GM18909 (cell line): ENCODE data around the gene PSMD11.

Source experiments
- ATAC-seq: cut with Tn5 transposase; IDR thresholded peaks from one replicate; pipeline ENCODE4 v1.9.1; 2021; ENCODE audit warnings: mild to moderate bottlenecking; ENCODE audit not compliant: unreplicated experiment, poor library complexity

The PSMD11 gene

DNA sequence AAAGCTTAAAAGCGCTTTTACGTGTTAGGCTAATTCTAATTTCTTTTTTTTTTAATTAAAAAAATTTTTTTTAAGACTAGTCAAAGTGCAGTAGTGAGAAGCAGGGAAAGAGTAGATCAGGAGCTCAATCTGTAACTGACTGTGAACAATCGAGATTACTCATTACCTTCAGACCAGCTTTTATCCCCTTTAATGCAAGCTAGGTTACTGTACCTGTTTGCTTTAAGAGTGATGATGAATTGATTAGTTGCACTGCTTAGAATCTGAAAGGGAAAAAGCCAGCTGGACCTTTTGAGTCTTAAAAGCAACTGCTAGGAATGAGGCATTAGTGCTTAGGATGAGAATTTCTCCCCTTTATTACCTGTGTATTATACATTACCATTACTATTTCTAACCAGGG is 19.0 kb downstream of the PSMD11 start:
- no peak for ATAC-seq

- ATAC-seq: no peak
Measured at GRCh38 chr17:32464374-32464773, 20.1 kb downstream of the PSMD11 start.

GRCh38 chr17:32467949-32468348 is 23.6 kb downstream of the PSMD11 start:
- ATAC-seq: no peak

GRCh38 chr17:32470405-32471167 is 26.3 kb downstream of the PSMD11 start:
- ATAC-seq: no peak

DNA sequence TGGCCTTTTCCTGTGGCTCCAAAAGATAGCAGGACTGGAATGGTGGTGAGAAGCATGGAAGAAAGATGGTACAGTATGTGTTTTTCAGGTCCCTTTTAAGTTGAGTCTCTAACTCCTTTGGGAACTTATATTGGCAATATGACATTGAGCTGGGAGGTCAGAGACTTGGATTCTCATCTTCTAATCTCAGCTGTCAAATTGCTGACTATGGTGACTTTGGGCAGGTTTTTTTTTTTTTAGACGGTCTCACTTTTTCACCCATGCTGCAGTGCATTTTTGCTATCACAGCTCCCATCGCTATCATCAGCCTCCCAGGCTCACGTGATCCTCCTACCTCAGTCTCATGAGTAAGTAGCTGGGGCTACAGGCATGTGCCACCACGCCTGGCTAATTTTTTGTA is 27.3 kb downstream of the PSMD11 start:
- no peak for ATAC-seq

- ATAC-seq: no peak
Measured at GRCh38 chr17:32475258-32475657, 30.9 kb downstream of the PSMD11 start.

- ATAC-seq: no peak
Measured at GRCh38 chr17:32477220-32477619, 32.9 kb downstream of the PSMD11 start.

GRCh38 chr17:32479074-32479617 is 34.8 kb downstream of the PSMD11 start:
- ATAC-seq: no peak

- no peak for ATAC-seq
Measured at GRCh38 chr17:32481193-32481592, 36.9 kb downstream of the PSMD11 start.

GRCh38 chr17:32482568-32483320 is 38.4 kb downstream of the PSMD11 start:
- no peak for ATAC-seq

- ATAC-seq: no peak
Measured at GRCh38 chr17:32483451-32484019, 39.2 kb downstream of the PSMD11 start.

GRCh38 chr17:32484041-32484461 is 39.7 kb downstream of the PSMD11 start:
- no peak for ATAC-seq

DNA sequence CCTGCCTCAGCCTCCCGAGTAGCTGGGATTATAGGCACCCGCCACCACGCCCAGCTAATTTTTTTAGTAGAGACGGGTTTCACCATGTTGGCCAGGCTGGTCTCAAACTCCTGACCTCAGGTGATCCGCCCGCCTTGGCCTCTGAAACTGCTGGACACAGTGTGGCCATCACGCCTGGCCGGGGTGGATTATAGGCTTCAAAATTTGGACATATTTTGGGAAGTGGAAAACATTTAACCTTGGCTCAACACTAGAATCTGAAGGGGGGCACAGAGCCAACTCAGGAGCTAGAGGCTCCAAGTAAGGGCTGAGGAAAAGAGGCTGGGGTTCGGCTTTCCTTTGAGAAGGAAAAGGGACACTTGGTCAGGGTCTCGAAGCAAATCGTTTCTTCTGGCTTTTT is 40.3 kb downstream of the PSMD11 start:
- ATAC-seq: no peak

DNA sequence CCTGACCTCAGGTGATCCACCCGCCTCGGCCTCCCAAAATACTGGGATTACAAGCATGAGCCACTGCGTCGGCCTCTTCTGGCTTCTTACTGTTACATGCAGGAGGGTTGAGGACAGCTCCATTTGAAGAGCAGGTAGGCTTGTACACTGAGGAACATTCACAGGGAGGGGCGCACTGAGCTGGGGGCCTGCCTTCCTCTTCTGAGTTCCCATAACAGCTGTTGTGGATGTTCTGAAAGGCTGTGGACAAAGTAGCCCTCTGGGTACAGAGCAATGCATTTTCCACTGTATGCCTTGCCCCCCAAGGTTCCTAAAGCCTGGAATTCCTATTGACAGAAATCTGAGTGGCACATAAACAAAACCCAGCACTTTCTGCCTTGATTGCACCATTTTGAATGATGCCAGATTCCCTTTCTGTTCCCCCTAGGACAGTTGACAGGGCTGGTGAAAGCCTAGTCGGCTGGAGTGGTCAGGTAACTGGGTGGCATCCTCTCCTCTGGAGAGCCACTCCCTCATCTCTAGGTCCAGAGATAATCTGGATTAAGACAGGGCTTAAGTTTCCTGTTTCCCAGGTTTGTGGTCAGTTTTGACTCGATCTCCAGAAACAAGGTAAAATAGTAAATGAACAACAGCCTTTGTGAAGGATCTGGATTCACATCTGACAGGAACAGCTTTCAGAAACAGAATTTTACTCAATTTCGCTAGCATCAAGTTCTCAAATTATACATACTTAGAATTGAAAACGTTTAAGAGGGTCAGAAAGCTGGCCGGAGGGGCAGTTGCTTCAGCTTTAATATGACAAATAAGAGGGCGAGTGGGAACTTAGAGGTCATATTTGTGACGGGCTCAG is 41.2 kb downstream of the PSMD11 start:
- no peak for ATAC-seq

GRCh38 chr17:32486111-32486700 is 41.9 kb downstream of the PSMD11 start:
- peak; percentile 50 for ATAC-seq

DNA sequence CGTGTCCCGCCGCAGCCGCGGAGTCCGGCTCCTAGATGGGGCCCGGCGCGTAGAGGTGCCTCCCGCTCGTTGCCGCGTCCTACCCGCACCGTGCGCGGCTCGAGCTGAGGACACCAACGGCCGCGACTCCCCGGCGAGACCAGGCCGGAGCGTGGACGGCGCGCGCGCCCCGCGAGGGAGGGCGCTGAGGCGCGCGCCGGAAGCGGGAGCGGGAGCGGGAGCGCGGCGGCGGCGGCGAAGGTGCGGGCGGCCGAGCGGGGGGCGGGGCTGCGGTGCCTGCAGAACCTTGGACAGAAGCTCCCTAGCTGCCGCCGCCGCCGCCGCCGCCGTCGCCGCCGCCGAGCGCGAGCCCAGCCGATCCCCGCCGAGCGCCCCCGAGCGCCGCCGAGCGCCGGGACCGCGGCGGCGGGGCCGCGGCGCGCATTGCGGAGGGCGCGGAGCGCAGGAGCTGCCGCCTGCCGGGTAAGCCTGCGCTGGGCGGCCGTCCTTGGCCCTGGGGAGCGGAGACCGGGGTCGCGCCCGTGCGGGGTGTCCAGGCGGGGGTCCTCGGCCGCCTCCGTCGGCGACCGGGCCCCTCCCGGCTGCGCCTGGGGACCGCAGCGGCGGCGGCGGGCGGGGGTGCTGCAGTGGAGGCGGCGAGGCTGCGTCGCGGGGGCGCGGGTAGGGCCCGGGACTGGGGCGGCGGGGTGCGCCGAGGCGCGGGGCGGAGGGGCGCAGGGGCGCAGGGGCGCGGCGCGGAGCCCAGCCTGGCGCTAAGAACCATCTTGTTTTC is 42.6 kb downstream of the PSMD11 start, which contains the start of gene CDK5R1:
CDK5R1 (plus strand) TSS at position 293 of the 772 bp plus-strand sequence. CDS start 628 bp downstream, outside the sequence.
- ATAC-seq: peak; percentile 45

GRCh38 chr17:32487473-32488176 is 43.3 kb downstream of the PSMD11 start:
- ATAC-seq: peak; percentile 10

DNA sequence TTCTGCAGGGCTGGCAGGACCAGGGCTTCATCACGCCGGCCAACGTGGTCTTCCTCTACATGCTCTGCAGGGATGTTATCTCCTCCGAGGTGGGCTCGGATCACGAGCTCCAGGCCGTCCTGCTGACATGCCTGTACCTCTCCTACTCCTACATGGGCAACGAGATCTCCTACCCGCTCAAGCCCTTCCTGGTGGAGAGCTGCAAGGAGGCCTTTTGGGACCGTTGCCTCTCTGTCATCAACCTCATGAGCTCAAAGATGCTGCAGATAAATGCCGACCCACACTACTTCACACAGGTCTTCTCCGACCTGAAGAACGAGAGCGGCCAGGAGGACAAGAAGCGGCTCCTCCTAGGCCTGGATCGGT is 43.9 kb downstream of the PSMD11 start:
- ATAC-seq: no peak
